ENCODE results near the gene USP36. TPM values are rescaled to one million over a fixed set of nuclear protein-coding genes. Genes with fewer than 3 reads are reported as not detected.
A peak's percentile ranks its signal among the peaks of the same experiment; 100 is the strongest.

USP36 gene
- total RNA-seq, 6 experiments from 2014 or later, result 12.7 to 27.8 (median 18.7) TPM

- TF ChIP-seq CTCF (IDR thresholded peaks at IDR 0.05) (no peak), POLR2A (IDR thresholded peaks at IDR 0.05) (no peak)
- Histone ChIP-seq H3K27me3 (no peaks in the 10 kb centered on the region), H3K27ac (peak overlapping the region in 1 of 3 donors; percentile 13), H3K4me3 (no peak overlapping the region), H3K36me3 (peaks cover 3 to 83% (median 37%) of the 10 kb centered on the region in 4 donors), H3K9me3 (no peaks in the 10 kb centered on the region), H3K4me1 (no peaks in the 10 kb centered on the region)
- ATAC-seq, result no peak
- WGBS (ENCODE audit: insufficient coverage, low coverage, low lambda C conversion rate, missing lambda C conversion rate), result 92% methylated on average over 11 of the region's 18 CpGs
- peak in 1 of 3 donors; percentile 39 for DNase-seq
- intact Hi-C loops (cut with DNase I), result no loop called here
Observed at GRCh38 chr17:78819806-78820792, 20.5 kb downstream of the USP36 start.

GRCh38 chr17:78819402-78819801 lies 21.2 kb downstream of the USP36 start:
- Histone ChIP-seq H3K36me3 (peaks cover 3 to 83% (median 38%) of the 10 kb centered on the region in 4 donors), H3K4me1 (no peaks in the 10 kb centered on the region), H3K27me3 (no peaks in the 10 kb centered on the region), H3K27ac (peak overlapping the region in 1 of 3 donors; percentile 13), H3K4me3 (no peak overlapping the region), H3K9me3 (no peaks in the 10 kb centered on the region)
- intact Hi-C loops (cut with DNase I), result no loop called here
- DNase-seq (peak in 1 of 3 donors; percentile 44), ATAC-seq (no peak)
- TF ChIP-seq POLR2A (IDR thresholded peaks at IDR 0.05), result no peak
- no peak for TF ChIP-seq CTCF (IDR thresholded peaks at IDR 0.05)
- 78% methylated on average over 8 of the region's 8 CpGs for WGBS (ENCODE audit: insufficient coverage, low coverage, low lambda C conversion rate, missing lambda C conversion rate)

GRCh38 chr17:78818932-78819331 lies 21.7 kb downstream of the USP36 start:
- TF ChIP-seq CTCF (IDR thresholded peaks at IDR 0.05) (no peak), POLR2A (IDR thresholded peaks at IDR 0.05) (peak; percentile 22)
- Histone ChIP-seq H3K9me3 (no peaks in the 10 kb centered on the region), H3K27ac (peak overlapping the region in 1 of 3 donors; percentile 13), H3K4me1 (no peaks in the 10 kb centered on the region), H3K36me3 (peaks cover 3 to 83% (median 38%) of the 10 kb centered on the region in 4 donors), H3K27me3 (no peaks in the 10 kb centered on the region), H3K4me3 (no peak overlapping the region)
- ATAC-seq (peak; percentile 60 to 69 (median 66)), DNase-seq (peak in 1 of 3 donors; percentile 47)
- intact Hi-C loops (cut with DNase I), result no loop called here
- 40% methylated on average over 6 of the region's 6 CpGs for WGBS (ENCODE audit: insufficient coverage, low coverage, low lambda C conversion rate, missing lambda C conversion rate)

- intact Hi-C loops (cut with DNase I), result no loop called here
Observed at GRCh38 chr17:78818152-78818846, 22.3 kb downstream of the USP36 start.

More at GRCh38 chr17:78818152-78818846, 22.3 kb downstream of the USP36 start:
- H3K27me3 ChIP-seq, result no peaks in the 10 kb centered on the region
- peaks cover 3 to 89% (median 40%) of the 10 kb centered on the region in 4 donors for H3K36me3 ChIP-seq
- no peak for ATAC-seq
- TF ChIP-seq CTCF (IDR thresholded peaks at IDR 0.05), result no peak
- no peak for TF ChIP-seq POLR2A (IDR thresholded peaks at IDR 0.05)
- WGBS (ENCODE audit: insufficient coverage, low coverage, low lambda C conversion rate, missing lambda C conversion rate), result 72% methylated on average over 18 of the region's 19 CpGs
- no peaks in the 10 kb centered on the region for H3K9me3 ChIP-seq
- H3K4me3 ChIP-seq, result no peak overlapping the region
- DNase-seq, result peak in 1 of 3 donors; percentile 30
- H3K27ac ChIP-seq, result no peak overlapping the region
- H3K4me1 ChIP-seq, result no peaks in the 10 kb centered on the region

Data from right lobe of liver (tissue), 6 donors.